GM12878 (cell line): ENCODE measurements around the gene TBXAS1. TPM values are rescaled to one million over a fixed set of nuclear protein-coding genes. Genes with fewer than 3 reads are reported as not detected.

Source experiments
- ATAC-seq: fragments of 200-7000 bp; cut with Tn5 transposase; 3 replicates; pipeline ENCODE4 v1.9.1; 2020; ENCODE audit warnings: mild to moderate bottlenecking, moderate library complexity
- BruUV-seq: library from RNA; stranded (reverse); fragments of 400-500 nt; replicated peaks from 2 replicates; lab custom pipeline; 2021; lab: Mats Ljungman, UMichigan
- CTCF ChIA-PET: fragments of 300-600 bp; sonication (Branson Sonifier 250); formaldehyde crosslinking; extraction: SDS; loops from one replicate; lab custom pipeline; 2021; ENCODE audit warnings: inconsistent platforms; lab: Yijun Ruan, JAX
- POLR2A ChIA-PET: fragments of 350-600 bp; formaldehyde crosslinking; extraction: SDS; loops from one replicate; lab custom pipeline; 2021; ENCODE audit warnings: inconsistent platforms; lab: Charles Lee
- RAD21 ChIA-PET: fragments of 300-600 bp; sonication (Branson Sonifier 250); formaldehyde crosslinking; loops from one replicate; lab custom pipeline; 2023; ENCODE audit warnings: antibody characterized with exemption; ENCODE audit not compliant: unreplicated experiment; lab: Charles Lee
- SMC1A ChIA-PET: fragments of 300-600 bp; sonication (Branson Sonifier 250); formaldehyde crosslinking; loops from one replicate; lab custom pipeline; 2023; ENCODE audit not compliant: unreplicated experiment, uncharacterized antibody; lab: Charles Lee
- DNase-seq: peaks from one replicate; pipeline ENCODE4 v3.0.0-alpha.2; 2011; ENCODE audit warnings: low read depth, low spot score
- FAIRE-seq: peaks from 3 replicates; lab custom pipeline; 2011; peaks lifted over from hg19 to GRCh38; lab: Jason Lieb, UNC
- H2AFZ ChIP-seq: 2 replicates; pipeline ENCODE4 v1.6.0; 2011; ENCODE audit warnings: low read depth, low read length, control low read depth; ENCODE audit not compliant: control insufficient read depth
- H3K27ac ChIP-seq: 2 replicates; pipeline ENCODE4 v1.5.1; 2011; ENCODE audit warnings: control low read depth; ENCODE audit not compliant: control insufficient read depth, insufficient read depth
- H3K27me3 ChIP-seq, 2 experiments: replicated peaks in 1 of 2; 2 replicates each; pipeline versions ENCODE4 v1.6.0 to v1.6.1; 2011; ENCODE audit warnings: low read length in 1 of 2; ENCODE audit not compliant: control insufficient read depth in 2 of 2, insufficient read depth in 2 of 2
- H3K36me3 ChIP-seq, 2 experiments: 2 replicates each; pipeline ENCODE4 v1.5.1; 2011; ENCODE audit warnings: low read length in 1 of 2; ENCODE audit not compliant: control insufficient read depth in 2 of 2, insufficient read depth in 2 of 2
- H3K4me1 ChIP-seq: 2 replicates; pipeline ENCODE4 v1.6.1; 2011; ENCODE audit warnings: mild to moderate bottlenecking, low read length, moderate library complexity, mixed read lengths; ENCODE audit not compliant: control insufficient read depth, insufficient read depth
- H3K4me2 ChIP-seq: 2 replicates; pipeline ENCODE4 v1.6.0; 2011; ENCODE audit warnings: control low read depth; ENCODE audit not compliant: control insufficient read depth, insufficient read depth
- H3K4me3 ChIP-seq: fragments of 200-600 bp; sonication (generic); 2 replicates; pipeline ENCODE4 v1.5.1; 2016
- H3K79me2 ChIP-seq: 2 replicates; pipeline ENCODE4 v1.6.0; 2011; ENCODE audit warnings: low read length; ENCODE audit not compliant: control insufficient read depth, insufficient read depth
- H3K9ac ChIP-seq: 2 replicates; pipeline ENCODE4 v1.8.0; 2011; ENCODE audit warnings: low read length, control low read depth, mixed read lengths; ENCODE audit not compliant: control insufficient read depth, insufficient read depth
- H3K9me3 ChIP-seq: replicated peaks from 3 replicates; pipeline ENCODE4 v1.5.1; 2011; ENCODE audit warnings: mild to moderate bottlenecking, low read length; ENCODE audit not compliant: control insufficient read depth, insufficient read depth
- H4K20me1 ChIP-seq: 2 replicates; pipeline ENCODE4 v1.6.0; 2011; ENCODE audit not compliant: control insufficient read depth, insufficient read depth
- BCL11A ChIP-seq: IDR thresholded peaks from 2 replicates; pipeline ENCODE4 v1.6.1; 2011; ENCODE audit warnings: low read depth, low read length
- CEBPB ChIP-seq, 2 experiments: fragments of 150-350 bp in 1 of 2; IDR thresholded peaks; 2 replicates each; pipeline ENCODE4 v1.6.1; 2012 to 2014; ENCODE audit warnings: low read depth in 2 of 2, low read length in 2 of 2, borderline replicate concordance in 1 of 2, inconsistent platforms in 1 of 2
- EZH2 ChIP-seq: IDR thresholded peaks from 2 replicates; pipeline ENCODE4 v1.6.1; 2012; ENCODE audit warnings: low read depth, mild to moderate bottlenecking, control low read depth, inconsistent platforms, low read length, borderline replicate concordance; ENCODE audit not compliant: control insufficient read depth
- FOS ChIP-seq: IDR thresholded peaks from 3 replicates; pipeline ENCODE4 v1.6.1; 2011; ENCODE audit warnings: borderline replicate concordance; ENCODE audit not compliant: insufficient read length; ENCODE audit errors: extremely low read depth
- HCFC1 ChIP-seq: fragments of 150-350 bp; IDR thresholded peaks from 2 replicates; pipeline ENCODE4 v1.6.1; 2014; ENCODE audit warnings: low read length
- JUND ChIP-seq: IDR thresholded peaks from 2 replicates; pipeline ENCODE4 v1.6.1; 2012; ENCODE audit warnings: low read depth, mild to moderate bottlenecking, low read length, improper control_type of control experiment, moderate library complexity
- MTA2 ChIP-seq: fragments of 450-650 bp; IDR thresholded peaks from 2 replicates; pipeline ENCODE4 v1.6.1; 2016; ENCODE audit warnings: low read depth, mild to moderate bottlenecking, moderate library complexity
- MTA3 ChIP-seq: IDR thresholded peaks from 2 replicates; pipeline ENCODE4 v1.6.1; 2012; ENCODE audit warnings: low read length, inconsistent platforms, borderline replicate concordance
- NFYA ChIP-seq: IDR thresholded peaks from 2 replicates; pipeline ENCODE4 v1.6.1; 2011; ENCODE audit warnings: low read depth, mild to moderate bottlenecking, low read length, improper control_type of control experiment, borderline replicate concordance
- RAD21 ChIP-seq: IDR thresholded peaks from 2 replicates; pipeline ENCODE4 v1.6.1; 2011; ENCODE audit warnings: mild to moderate bottlenecking, low read depth, low read length, moderate library complexity; ENCODE audit not compliant: insufficient read depth
- SMAD1 ChIP-seq: fragments of 450-650 bp; IDR thresholded peaks from 2 replicates; pipeline ENCODE4 v1.6.1; 2018; ENCODE audit warnings: mild to moderate bottlenecking, low read depth; ENCODE audit not compliant: partially characterized antibody
- TBL1XR1 ChIP-seq: IDR thresholded peaks from 2 replicates; pipeline ENCODE4 v1.6.1; 2012; ENCODE audit warnings: low read depth, low read length, improper control_type of control experiment
- ZNF207 ChIP-seq: fragments of 450-650 bp; IDR thresholded peaks from 2 replicates; pipeline ENCODE4 v1.6.1; 2014; ENCODE audit warnings: antibody characterized with exemption, mild to moderate bottlenecking, borderline replicate concordance
- ZSCAN29 ChIP-seq: fragments of 450-650 bp; IDR thresholded peaks from 2 replicates; pipeline ENCODE4 v1.6.1; 2017; ENCODE audit warnings: mild to moderate bottlenecking, moderate library complexity
- whole genome bisulfite sequencing: methylation state at CpG from one replicate; pipeline ENCODE4 v1.1.6; 2016; ENCODE audit warnings: low lambda C conversion rate; ENCODE audit not compliant: insufficient replicate concordance, insufficient coverage; ENCODE audit errors: missing lambda C conversion rate; 5-methylcytosine and 5-hydroxymethylcytosine counted together
- in situ Hi-C: fragments of 300-500 bp; cut with MboI; formaldehyde crosslinking; loops from 9 replicates; pipeline ENCODE4 v1.14.3; 2018; ENCODE audit warnings: mixed read lengths
- intact Hi-C: fragments of 100-400 bp; cut with micrococcal nuclease; formaldehyde crosslinking; loops from one replicate; pipeline ENCODE4 v1.14.2; 2022; ENCODE audit not compliant: unreplicated experiment
- polyA plus RNA-seq, 11 experiments: library from polyadenylated mRNA; depleted of rRNA in 4 of 11; unstranded in 6 of 11; stranded (reverse) in 5 of 11; fragments of >200 nt; fragmentation: Nextera tagmentation in 4 of 11; fragmentation: Illumina TruSeq in 1 of 11; extraction: Ambion mirVana in 4 of 11; extraction: Trizol in 1 of 11; gene quantifications; 1 replicate in 1 of 11; 2 replicates in 10 of 11; pipeline versions ENCODE4 v1.2.1 to v1.2.3, GENCODE V29; 2011 to 2016; ENCODE audit warnings: inconsistent platforms in 2 of 11, missing spikeins in 2 of 11, low read depth in 1 of 11
- total RNA-seq, 4 experiments: library from RNA; depleted of rRNA in 3 of 4; stranded (reverse); fragments of >200 nt in 3 of 4; fragmentation: Illumina TruSeq in 1 of 4; extraction: Trizol in 1 of 4; gene quantifications; 2 replicates each; pipeline versions ENCODE4 v1.2.1 to v1.2.3, GENCODE V29; 2013 to 2021
- TF ChIP-seq, protein P1 (sequence below): fragments of 450-650 bp; IDR thresholded peaks from 2 replicates; pipeline ENCODE4 v1.6.1; 2016; ENCODE audit warnings: mild to moderate bottlenecking
- TF ChIP-seq, protein P2 (sequence below): fragments of 450-650 bp; conservative IDR thresholded peaks from 2 replicates; pipeline ENCODE4 v1.6.1; 2017; ENCODE audit warnings: mild to moderate bottlenecking, moderate library complexity

The TBXAS1 gene
- total and polyA plus RNA-seq, 10 of the 15 experiments (the other 5 are each of a cell fraction or from before 2014, with no cell fraction given), result 1.5 to 32.7 (median 16.3) TPM

GRCh38 chr7:139959718-139960117, 130.7 kb downstream of the TBXAS1 start:
- no peak for ATAC-seq
- TF ChIP-seq EZH2, result no peak
- no peak for TF ChIP-seq NFYA
- TF ChIP-seq TBL1XR1, result no peak
- no peak for TF ChIP-seq ZNF207
- TF ChIP-seq SMAD1, result no peak
- no peak for TF ChIP-seq MTA2
- TF ChIP-seq CEBPB (IDR thresholded peaks at IDR 0.05; ENCODE audit: borderline replicate concordance in 1 of 2, low read depth in 2 of 2, low read length in 2 of 2), result no peak
- TF ChIP-seq BCL11A, result no peak
- TF ChIP-seq, all 136 proteins: peak for 0
- Histone ChIP-seq H3K9me3 (no peaks in the 10 kb centered on the region), H2AFZ (no peak overlapping the region), H3K4me2 (no peak overlapping the region), H3K27me3 (no peaks in the 10 kb centered on the region; a peak in 1 of 4 replicates), H3K36me3 (no peaks in the 10 kb centered on the region), H3K27ac (no peak overlapping the region), H3K4me1 (no peaks in the 10 kb centered on the region), H3K79me2 (no peaks in the 10 kb centered on the region), H3K4me3 (no peak overlapping the region), H4K20me1 (no peaks in the 10 kb centered on the region), H3K9ac (no peak overlapping the region)
- POLR2A ChIA-PET, result no interaction called here
- intact Hi-C loops (no loop called here), in situ Hi-C loops (no loop called here)
- CTCF ChIA-PET, result interaction anchor here (1.4 kb wide), 1 partner anchor 43 kb away, joined by 3 read pairs; no protein-coding TSS in a partner anchor
- FAIRE-seq (no peak), DNase-seq (no peak)
- SMC1A ChIA-PET, result no interaction called here
- RAD21 ChIA-PET, result no interaction called here
- WGBS, result 76% methylated on average over 5 of the region's 5 CpGs
- BruUV-seq, result no TSS peak

DNA sequence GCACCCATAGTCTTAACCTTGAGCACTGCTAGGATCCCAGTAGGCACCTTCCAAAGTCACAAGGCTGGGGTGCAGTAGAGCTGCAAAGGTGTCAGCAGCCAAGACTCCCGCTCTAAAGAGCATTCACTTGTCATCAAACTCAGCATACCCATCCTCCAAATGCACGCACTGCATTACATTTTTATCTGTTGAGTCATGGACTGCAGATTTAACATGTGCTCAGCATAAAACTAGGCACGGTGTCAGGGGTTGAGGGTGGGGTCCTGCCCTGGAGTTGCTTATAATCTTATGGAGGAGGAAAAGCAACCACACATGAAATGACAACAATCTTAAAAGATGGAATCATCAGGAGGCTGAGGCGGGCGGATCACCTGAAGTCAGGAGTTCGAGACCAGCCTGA, 131.1 kb downstream of the TBXAS1 start:
- CTCF ChIA-PET, result interaction anchor here (0.8 to 1.8 kb wide), 2 partner anchors 42 to 45 kb away, joined by 3 to 5 read pairs; no protein-coding TSS in a partner anchor
- Histone ChIP-seq H3K27me3 (no peaks in the 10 kb centered on the region; a peak in 1 of 4 replicates), H3K4me1 (no peaks in the 10 kb centered on the region), H3K79me2 (no peaks in the 10 kb centered on the region), H3K27ac (no peak overlapping the region), H2AFZ (no peak overlapping the region), H4K20me1 (no peaks in the 10 kb centered on the region), H3K9ac (no peak overlapping the region), H3K4me2 (no peak overlapping the region), H3K36me3 (no peaks in the 10 kb centered on the region), H3K9me3 (no peaks in the 10 kb centered on the region), H3K4me3 (no peak overlapping the region)
- intact Hi-C loops, result no loop called here
- in situ Hi-C loops, result no loop called here
- RAD21 ChIA-PET, result interaction anchor here (0.5 kb wide), 1 partner anchor 869 kb away, joined by 3 read pairs; no protein-coding TSS in a partner anchor
- no TSS peak for BruUV-seq
- POLR2A ChIA-PET, result no interaction called here
- FAIRE-seq (no peak), DNase-seq (no peak), ATAC-seq (no peak)
- 94% methylated on average over 6 of the region's 6 CpGs for WGBS
- SMC1A ChIA-PET, result no interaction called here
- TF ChIP-seq ZSCAN29, result no peak
- no peak for TF ChIP-seq HCFC1
- TF ChIP-seq MTA3, result no peak
- no peak for TF ChIP-seq RAD21
- TF ChIP-seq FOS, result no peak
- TF ChIP-seq, protein P1, sequence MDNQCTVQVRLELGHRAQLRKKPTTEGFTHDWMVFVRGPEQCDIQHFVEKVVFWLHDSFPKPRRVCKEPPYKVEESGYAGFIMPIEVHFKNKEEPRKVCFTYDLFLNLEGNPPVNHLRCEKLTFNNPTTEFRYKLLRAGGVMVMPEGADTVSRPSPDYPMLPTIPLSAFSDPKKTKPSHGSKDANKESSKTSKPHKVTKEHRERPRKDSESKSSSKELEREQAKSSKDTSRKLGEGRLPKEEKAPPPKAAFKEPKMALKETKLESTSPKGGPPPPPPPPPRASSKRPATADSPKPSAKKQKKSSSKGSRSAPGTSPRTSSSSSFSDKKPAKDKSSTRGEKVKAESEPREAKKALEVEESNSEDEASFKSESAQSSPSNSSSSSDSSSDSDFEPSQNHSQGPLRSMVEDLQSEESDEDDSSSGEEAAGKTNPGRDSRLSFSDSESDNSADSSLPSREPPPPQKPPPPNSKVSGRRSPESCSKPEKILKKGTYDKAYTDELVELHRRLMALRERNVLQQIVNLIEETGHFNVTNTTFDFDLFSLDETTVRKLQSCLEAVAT, result no peak
- TF ChIP-seq JUND, result no peak
- TF ChIP-seq, protein P2, sequence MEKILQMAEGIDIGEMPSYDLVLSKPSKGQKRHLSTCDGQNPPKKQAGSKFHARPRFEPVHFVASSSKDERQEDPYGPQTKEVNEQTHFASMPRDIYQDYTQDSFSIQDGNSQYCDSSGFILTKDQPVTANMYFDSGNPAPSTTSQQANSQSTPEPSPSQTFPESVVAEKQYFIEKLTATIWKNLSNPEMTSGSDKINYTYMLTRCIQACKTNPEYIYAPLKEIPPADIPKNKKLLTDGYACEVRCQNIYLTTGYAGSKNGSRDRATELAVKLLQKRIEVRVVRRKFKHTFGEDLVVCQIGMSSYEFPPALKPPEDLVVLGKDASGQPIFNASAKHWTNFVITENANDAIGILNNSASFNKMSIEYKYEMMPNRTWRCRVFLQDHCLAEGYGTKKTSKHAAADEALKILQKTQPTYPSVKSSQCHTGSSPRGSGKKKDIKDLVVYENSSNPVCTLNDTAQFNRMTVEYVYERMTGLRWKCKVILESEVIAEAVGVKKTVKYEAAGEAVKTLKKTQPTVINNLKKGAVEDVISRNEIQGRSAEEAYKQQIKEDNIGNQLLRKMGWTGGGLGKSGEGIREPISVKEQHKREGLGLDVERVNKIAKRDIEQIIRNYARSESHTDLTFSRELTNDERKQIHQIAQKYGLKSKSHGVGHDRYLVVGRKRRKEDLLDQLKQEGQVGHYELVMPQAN, result no peak
